T-cell (primary cell): ENCODE measurements around the gene AGGF1. TPM values are rescaled to one million over a fixed set of nuclear protein-coding genes. Genes with fewer than 3 reads are reported as not detected.
A peak's percentile ranks its signal among the peaks of the same experiment; 100 is the strongest.

Source experiments
- ATAC-seq, 4 experiments: fragments of 200-7000 bp in 3 of 4; fragments of 150-1000 bp in 1 of 4; cut with Tn5 transposase; replicated peaks in 1 of 4; 1 replicate in 3 of 4; 2 replicates in 1 of 4; pipeline ENCODE4 v1.10.0; 2021; ENCODE audit warnings: moderate library complexity in 3 of 4, mild to moderate bottlenecking in 2 of 4, moderate number of reproducible peaks in 1 of 4
- CTCF ChIA-PET, 2 donors: fragments of 300-600 bp; sonication (Branson Sonifier 250); formaldehyde crosslinking; loops; one replicate each; lab custom pipeline; 2022; ENCODE audit warnings: antibody characterized with exemption in 2 of 2; lab: Charles Lee
- POLR2A ChIA-PET, 2 donors: fragments of 300-600 bp; sonication (Branson Sonifier 250); formaldehyde crosslinking; loops; one replicate each; lab custom pipeline; 2022; ENCODE audit warnings: antibody characterized with exemption in 2 of 2; lab: Charles Lee
- DNase-seq, 35 experiments: peaks; one replicate each; pipeline versions ENCODE4 v3.0.0 to v3.0.0-alpha.2; 2013 to 2023
- H3K27ac ChIP-seq: one replicate; pipeline ENCODE4 v1.5.1; 2013; ENCODE audit warnings: low read length
- H3K27me3 ChIP-seq, 2 experiments: replicated peaks in 1 of 2; 1 replicate in 1 of 2; 2 replicates in 1 of 2; pipeline versions ENCODE4 v1.6.1 to v1.7.0; 2013; ENCODE audit warnings: low read length in 1 of 2, mixed read lengths in 1 of 2; ENCODE audit not compliant: control insufficient read depth in 2 of 2, insufficient read depth in 2 of 2; ENCODE audit errors: extremely low read depth in 1 of 2
- H3K36me3 ChIP-seq, 2 donors: 1 replicate in 1 of 2; 2 replicates in 1 of 2; pipeline versions ENCODE4 v1.6.1 to v1.7.0; 2013; ENCODE audit warnings: low read length in 1 of 2; ENCODE audit not compliant: control insufficient read depth in 2 of 2, insufficient read depth in 1 of 2; ENCODE audit errors: extremely low read depth in 1 of 2
- H3K4me1 ChIP-seq, 2 experiments: 1 replicate in 1 of 2; 2 replicates in 1 of 2; pipeline versions ENCODE4 v1.6.1 to v1.7.0; 2013; ENCODE audit warnings: low read length in 2 of 2, mixed read lengths in 1 of 2; ENCODE audit not compliant: insufficient read depth in 2 of 2, control insufficient read depth in 1 of 2; ENCODE audit errors: extremely low read depth in 1 of 2
- H3K4me3 ChIP-seq, 2 donors: 1 replicate in 1 of 2; 2 replicates in 1 of 2; pipeline versions ENCODE4 v1.5.1 to v1.7.0; 2013; ENCODE audit warnings: mild to moderate bottlenecking in 2 of 2, low read length in 1 of 2, moderate library complexity in 1 of 2; ENCODE audit not compliant: control insufficient read depth in 1 of 2; ENCODE audit errors: extremely low read depth in 1 of 2
- H3K9me3 ChIP-seq: 2 replicates; pipeline ENCODE4 v1.7.0; 2013
- H3K27ac Mint-ChIP-seq, 2 donors: one replicate each; pipeline ENCODE4 v1.8.0; 2020 to 2021; ENCODE audit warnings: mild to moderate bottlenecking in 2 of 2, mixed read lengths in 2 of 2
- H3K27me3 Mint-ChIP-seq, 2 donors: one replicate each; pipeline ENCODE4 v1.8.0; 2021 to 2022; ENCODE audit warnings: mixed read lengths in 2 of 2
- H3K36me3 Mint-ChIP-seq: one replicate; pipeline ENCODE4 v1.8.0; 2021; ENCODE audit warnings: mixed read lengths
- H3K4me1 Mint-ChIP-seq, 3 donors: one replicate each; pipeline ENCODE4 v1.8.0; 2020 to 2022; ENCODE audit warnings: mixed read lengths in 3 of 3, mild to moderate bottlenecking in 1 of 3
- H3K4me3 Mint-ChIP-seq, 3 donors: one replicate each; pipeline ENCODE4 v1.8.0; 2020 to 2022; ENCODE audit warnings: mild to moderate bottlenecking in 3 of 3, mixed read lengths in 3 of 3, moderate library complexity in 3 of 3
- H3K9me3 Mint-ChIP-seq, 3 donors: one replicate each; pipeline ENCODE4 v1.8.0; 2020 to 2022; ENCODE audit warnings: mixed read lengths in 3 of 3
- WGBS: methylation state at CpG from one replicate; pipeline ENCODE4 v1.1.5; 2013; ENCODE audit warnings: missing lambda C conversion rate; ENCODE audit not compliant: insufficient coverage; 5-methylcytosine and 5-hydroxymethylcytosine counted together
- total RNA-seq, 35 experiments: library from RNA in 6 of 35; stranded (reverse) in 6 of 35; fragments of 120-200 nt in 1 of 35; gene quantifications; one replicate each; pipeline versions ENCODE4 v1.2.1 to v1.2.4 and lab custom pipeline; 2013 to 2026

Gene AGGF1
- total RNA-seq, 5 donors from 2014 or later (not counting 1 experiment from before 2014, with no cell fraction given) = 16.7 to 32.7 (median 27.5) TPM

GRCh38 chr5:77066184-77066583 is 36.0 kb downstream of the AGGF1 start:
- ChIA-PET CTCF (no interaction called here), POLR2A (no interaction called here)
- no peak for ATAC-seq
- Mint-ChIP-seq H3K36me3 (peaks cover 62% of the 10 kb centered on the region), H3K4me1 (peaks cover 5 to 13% (median 9%) of the 10 kb centered on the region in 3 donors), H3K4me3 (no peak overlapping the region), H3K27me3 (no peaks in the 10 kb centered on the region), H3K9me3 (no peaks in the 10 kb centered on the region), H3K27ac (no peak overlapping the region)
- H3K27ac ChIP-seq = no peak overlapping the region
- H3K36me3 ChIP-seq = peaks cover 0 to 34% of the 10 kb centered on the region in 2 donors
- no peaks in the 10 kb centered on the region for H3K9me3 ChIP-seq
- H3K4me1 ChIP-seq = no peaks in the 10 kb centered on the region
- WGBS = 100% methylated on average over 1 of the region's 1 CpG
- no peak for DNase-seq
- no peaks in the 10 kb centered on the region for H3K27me3 ChIP-seq
- H3K4me3 ChIP-seq = no peak overlapping the region

- peaks cover 5 to 13% (median 9%) of the 10 kb centered on the region in 3 donors for H3K4me1 Mint-ChIP-seq
- H3K36me3 ChIP-seq = peaks cover 0 to 30% of the 10 kb centered on the region in 2 donors
- 100% methylated on average over 1 of the region's 1 CpG for WGBS
These were observed 36.7 kb downstream of the AGGF1 start for GRCh38 chr5:77066823-77067442.

GRCh38 chr5:77073667-77074066 is 43.5 kb downstream of the AGGF1 start:
- 89% methylated on average over 1 of the region's 2 CpGs for WGBS
- Mint-ChIP-seq H3K36me3 (peaks cover 24% of the 10 kb centered on the region), H3K27ac (no peak overlapping the region), H3K27me3 (no peaks in the 10 kb centered on the region), H3K4me1 (peaks cover 6 to 11% (median 7%) of the 10 kb centered on the region in 3 donors), H3K9me3 (no peaks in the 10 kb centered on the region), H3K4me3 (no peak overlapping the region)
- Histone ChIP-seq H3K27ac (no peak overlapping the region), H3K4me1 (peaks cover 0 to 6% of the 10 kb centered on the region in 2 experiments), H3K27me3 (no peaks in the 10 kb centered on the region), H3K36me3 (peaks cover 2 to 7% of the 10 kb centered on the region in 2 donors), H3K9me3 (no peaks in the 10 kb centered on the region), H3K4me3 (no peak overlapping the region)
- POLR2A ChIA-PET = no interaction called here
- ATAC-seq (no peak), DNase-seq (no peak)
- CTCF ChIA-PET = interaction anchor here in 1 of 2 donors (0.5 kb wide), 1 partner anchor 17 kb away, joined by 3 read pairs; no protein-coding TSS in a partner anchor

More at GRCh38 chr5:77066823-77067442, 36.7 kb downstream of the AGGF1 start:
- no peaks in the 10 kb centered on the region for H3K9me3 ChIP-seq
- DNase-seq = no peak
- CTCF ChIA-PET = no interaction called here
- H3K4me3 Mint-ChIP-seq = no peak overlapping the region
- no peaks in the 10 kb centered on the region for H3K9me3 Mint-ChIP-seq
- peaks cover 57% of the 10 kb centered on the region for H3K36me3 Mint-ChIP-seq
- no peaks in the 10 kb centered on the region for H3K27me3 Mint-ChIP-seq
- H3K4me3 ChIP-seq = no peak overlapping the region
- no peaks in the 10 kb centered on the region for H3K27me3 ChIP-seq
- no peak for ATAC-seq
- POLR2A ChIA-PET = no interaction called here
- H3K4me1 ChIP-seq = no peaks in the 10 kb centered on the region
- no peak overlapping the region for H3K27ac Mint-ChIP-seq
- H3K27ac ChIP-seq = no peak overlapping the region

- no peaks in the 10 kb centered on the region for H3K9me3 ChIP-seq
- no peaks in the 10 kb centered on the region for H3K27me3 ChIP-seq
- no peaks in the 10 kb centered on the region for H3K9me3 Mint-ChIP-seq
- no peaks in the 10 kb centered on the region for H3K27me3 Mint-ChIP-seq
- H3K27ac ChIP-seq = no peak overlapping the region
- H3K4me1 Mint-ChIP-seq = peaks cover 6 to 11% (median 7%) of the 10 kb centered on the region in 3 donors
- H3K36me3 Mint-ChIP-seq = peaks cover 16% of the 10 kb centered on the region
- no peak overlapping the region for H3K27ac Mint-ChIP-seq
- H3K36me3 ChIP-seq = peaks cover 2 to 7% of the 10 kb centered on the region in 2 donors
- WGBS = 100% methylated on average over 4 of the region's 4 CpGs
- H3K4me3 Mint-ChIP-seq = no peak overlapping the region
- no peak for DNase-seq
- H3K4me3 ChIP-seq = no peak overlapping the region
- CTCF ChIA-PET = interaction anchor here in 1 of 2 donors (0.6 kb wide), 1 partner anchor 68 kb away, joined by 3 read pairs; no protein-coding TSS in a partner anchor
- ATAC-seq = no peak
- H3K4me1 ChIP-seq = peaks cover 0 to 6% of the 10 kb centered on the region in 2 experiments
- POLR2A ChIA-PET = interaction anchor here in 1 of 2 donors (0.7 kb wide), 1 partner anchor 306 kb away, joined by 3 read pairs; no protein-coding TSS in a partner anchor
These were observed 44.5 kb downstream of the AGGF1 start for GRCh38 chr5:77074745-77075144.

GRCh38 chr5:77076961-77077828 is 47.0 kb downstream of the AGGF1 start:
- Histone ChIP-seq H3K4me1 (peaks cover 0 to 6% of the 10 kb centered on the region in 2 experiments), H3K27me3 (no peaks in the 10 kb centered on the region), H3K36me3 (peaks cover 0 to 2% of the 10 kb centered on the region in 2 donors), H3K4me3 (peak overlapping the region in 1 of 2 donors; percentile 44), H3K9me3 (no peaks in the 10 kb centered on the region), H3K27ac (no peak overlapping the region)
- DNase-seq = peak in 32 of 35 experiments; percentile 5 to 60 (median 31)
- WGBS = 15% methylated on average over 94 of the region's 105 CpGs
- Mint-ChIP-seq H3K4me1 (peaks cover 6 to 11% (median 7%) of the 10 kb centered on the region in 3 donors), H3K36me3 (peaks cover 9% of the 10 kb centered on the region), H3K27me3 (no peaks in the 10 kb centered on the region), H3K4me3 (peak overlapping the region; percentile 49 to 65 (median 56)), H3K9me3 (no peaks in the 10 kb centered on the region), H3K27ac (no peak overlapping the region)
- ATAC-seq = peak; percentile 80 to 81 (median 80)
- ChIA-PET POLR2A (no interaction called here), CTCF (interaction anchor here (0.6 to 2.5 kb wide), 9 partner anchors 9 to 209 kb away, joined by 3 to 9 read pairs (median 4); partner anchors contain the start of gene AGGF1 (in 1 of the 2))

- ATAC-seq (no peak), DNase-seq (no peak)
- Histone ChIP-seq H3K27me3 (no peaks in the 10 kb centered on the region), H3K27ac (no peak overlapping the region), H3K4me1 (peaks cover 0 to 6% of the 10 kb centered on the region in 2 experiments), H3K36me3 (peaks cover 0 to 2% of the 10 kb centered on the region in 2 donors), H3K9me3 (no peaks in the 10 kb centered on the region), H3K4me3 (peak overlapping the region in 1 of 2 donors; percentile 44)
- WGBS = 100% methylated on average over 1 of the region's 12 CpGs
- POLR2A ChIA-PET = no interaction called here
- CTCF ChIA-PET = interaction anchor here (0.6 to 2.5 kb wide), 8 partner anchors 8 to 210 kb away, joined by 3 to 9 read pairs (median 4); partner anchors contain the start of gene AGGF1 (in 1 of the 2)
- Mint-ChIP-seq H3K4me3 (peak overlapping the region; percentile 49 to 65 (median 54)), H3K36me3 (peaks cover 13% of the 10 kb centered on the region), H3K27ac (no peak overlapping the region), H3K9me3 (no peaks in the 10 kb centered on the region), H3K27me3 (no peaks in the 10 kb centered on the region), H3K4me1 (peaks cover 6 to 11% (median 7%) of the 10 kb centered on the region in 3 donors)
These were observed 47.6 kb downstream of the AGGF1 start for GRCh38 chr5:77077829-77078176.
